Activated naive CD4-positive, alpha-beta T cell treated with anti-CD3 and anti-CD28 coated beads, Interleukin-2, amount 50 U/mL, for 24 hours (primary cell): ENCODE data around the gene GRK5.

Source experiments
- H3K27ac Mint-ChIP-seq: one replicate; pipeline ENCODE4 v1.8.0; 2021; ENCODE audit warnings: mild to moderate bottlenecking, mixed read lengths
- H3K27me3 Mint-ChIP-seq: one replicate; pipeline ENCODE4 v1.8.0; 2021; ENCODE audit warnings: mixed read lengths
- H3K36me3 Mint-ChIP-seq: one replicate; pipeline ENCODE4 v1.8.0; 2021; ENCODE audit warnings: mixed read lengths
- H3K4me1 Mint-ChIP-seq: one replicate; pipeline ENCODE4 v1.8.0; 2021; ENCODE audit warnings: mixed read lengths
- H3K4me3 Mint-ChIP-seq: one replicate; pipeline ENCODE4 v1.8.0; 2021; ENCODE audit warnings: mild to moderate bottlenecking, mixed read lengths
- H3K9me3 Mint-ChIP-seq: one replicate; pipeline ENCODE4 v1.8.0; 2021; ENCODE audit warnings: mixed read lengths

GRK5 gene

DNA sequence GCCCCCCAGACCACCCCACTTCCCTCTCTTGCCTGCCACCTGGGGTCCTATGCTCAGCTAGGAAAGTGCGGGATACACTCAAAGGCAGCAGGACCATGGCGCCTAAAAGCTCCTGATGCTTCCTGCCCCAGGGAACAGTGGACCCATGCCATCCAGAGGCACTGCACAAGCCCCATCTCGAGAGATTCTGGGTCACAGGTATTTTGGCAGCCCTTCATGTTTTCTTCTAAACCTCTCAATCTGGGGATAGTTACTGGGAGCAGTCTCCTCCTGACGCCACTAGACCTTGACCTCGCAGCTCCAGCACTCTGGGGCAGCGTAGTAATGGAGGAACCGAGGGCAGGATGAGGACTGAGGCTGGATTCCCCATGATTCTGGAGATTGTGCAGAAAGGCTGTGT is 107.1 kb downstream of the GRK5 start:
- no peaks in the 10 kb centered on the region for H3K9me3 Mint-ChIP-seq
- H3K36me3 Mint-ChIP-seq: peaks cover 5% of the 10 kb centered on the region
- no peak overlapping the region for H3K27ac Mint-ChIP-seq
- H3K27me3 Mint-ChIP-seq: no peaks in the 10 kb centered on the region
- no peak overlapping the region for H3K4me3 Mint-ChIP-seq
- H3K4me1 Mint-ChIP-seq: peaks cover 76% of the 10 kb centered on the region

GRCh38 chr10:119315128-119316001 is 108.0 kb downstream of the GRK5 start:
- H3K4me3 Mint-ChIP-seq: peak overlapping the region; percentile 82
- peaks cover 5% of the 10 kb centered on the region for H3K36me3 Mint-ChIP-seq
- H3K27me3 Mint-ChIP-seq: no peaks in the 10 kb centered on the region
- peaks cover 81% of the 10 kb centered on the region for H3K4me1 Mint-ChIP-seq
- peak overlapping the region; percentile 95 for H3K27ac Mint-ChIP-seq
- no peaks in the 10 kb centered on the region for H3K9me3 Mint-ChIP-seq

DNA sequence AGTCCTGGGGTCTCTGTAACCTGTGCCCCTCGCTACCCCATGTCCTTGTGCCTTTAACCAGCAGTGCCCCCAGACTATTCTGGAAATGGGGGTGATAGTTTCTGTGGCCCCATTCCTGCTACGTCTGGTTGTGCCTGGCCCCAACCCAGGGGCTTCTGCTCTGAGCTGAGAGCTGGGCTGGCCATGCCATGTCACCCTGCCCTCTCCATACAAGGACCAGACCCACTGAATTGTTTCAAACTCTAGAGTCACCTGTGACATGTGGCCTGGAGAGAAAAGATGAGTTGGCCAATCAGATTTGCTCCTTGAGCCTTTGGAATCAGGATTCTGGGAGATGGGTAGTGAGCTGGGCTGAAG is 108.6 kb downstream of the GRK5 start:
- no peaks in the 10 kb centered on the region for H3K9me3 Mint-ChIP-seq
- no peaks in the 10 kb centered on the region for H3K27me3 Mint-ChIP-seq
- H3K4me3 Mint-ChIP-seq: no peak overlapping the region
- peaks cover 81% of the 10 kb centered on the region for H3K4me1 Mint-ChIP-seq
- peak overlapping the region; percentile 95 for H3K27ac Mint-ChIP-seq
- peaks cover 3% of the 10 kb centered on the region for H3K36me3 Mint-ChIP-seq

DNA sequence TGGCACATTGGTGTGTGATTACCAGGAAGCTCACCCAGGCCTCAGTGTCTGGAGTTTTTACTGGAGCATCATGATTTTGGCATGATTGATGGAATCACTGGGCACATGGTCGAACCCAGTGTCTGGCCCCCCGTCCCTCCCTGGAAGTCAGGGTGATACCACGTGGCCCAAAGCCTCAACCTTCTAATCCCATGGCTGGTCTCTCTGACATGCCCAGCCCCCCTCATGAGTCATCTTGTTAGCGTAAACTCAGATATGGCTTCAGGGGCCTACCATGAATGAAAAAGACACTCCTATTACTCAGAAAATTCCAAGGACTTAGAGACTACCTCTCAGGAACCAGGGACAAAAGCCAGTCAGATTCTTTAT is 109.3 kb downstream of the GRK5 start:
- Mint-ChIP-seq H3K27ac (no peak overlapping the region), H3K4me1 (peaks cover 83% of the 10 kb centered on the region), H3K9me3 (no peaks in the 10 kb centered on the region), H3K36me3 (peaks cover 3% of the 10 kb centered on the region), H3K4me3 (no peak overlapping the region), H3K27me3 (no peaks in the 10 kb centered on the region)

GRCh38 chr10:119318411-119319160 is 111.2 kb downstream of the GRK5 start:
- Mint-ChIP-seq H3K27me3 (no peaks in the 10 kb centered on the region), H3K36me3 (peaks cover 3% of the 10 kb centered on the region), H3K4me3 (no peak overlapping the region), H3K9me3 (no peaks in the 10 kb centered on the region), H3K27ac (no peak overlapping the region), H3K4me1 (peaks cover 84% of the 10 kb centered on the region)

DNA sequence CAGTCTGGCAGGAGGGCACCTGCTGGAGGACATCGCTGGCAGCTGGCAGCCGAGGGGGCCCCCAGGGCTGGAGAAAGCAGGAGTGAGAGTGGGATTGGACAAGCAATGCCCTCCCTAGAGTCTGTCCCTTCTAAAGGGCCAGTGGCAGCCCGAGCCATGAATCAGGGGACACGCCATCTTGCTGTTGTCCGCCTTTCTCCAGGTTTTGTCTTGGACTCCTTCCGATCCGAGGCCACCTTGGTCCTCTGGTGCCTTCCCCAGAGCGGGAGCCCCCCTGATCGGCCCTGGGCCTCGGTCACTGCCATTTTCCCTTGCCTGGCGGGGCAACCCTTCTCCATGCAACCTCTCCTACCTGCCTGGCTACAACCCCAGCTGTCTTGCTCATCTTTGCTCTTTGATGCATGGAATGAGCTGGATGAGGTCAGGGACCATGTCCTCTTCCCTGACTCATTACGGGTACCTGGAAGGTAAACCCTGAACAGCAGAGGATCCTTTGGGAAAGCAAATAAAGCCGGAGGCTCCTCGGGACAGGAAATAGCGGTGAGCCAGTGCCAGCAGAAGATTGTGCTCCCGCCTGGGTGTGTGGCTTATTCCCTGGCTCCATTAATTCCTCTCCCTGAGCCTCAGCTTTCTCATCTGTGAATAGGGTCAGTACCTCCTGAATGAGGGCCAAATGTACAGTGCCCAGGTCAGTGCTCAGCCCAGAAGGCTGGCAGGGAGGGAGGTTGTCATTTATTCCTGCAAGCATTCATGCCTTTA is 112.0 kb downstream of the GRK5 start:
- no peak overlapping the region for H3K4me3 Mint-ChIP-seq
- no peak overlapping the region for H3K27ac Mint-ChIP-seq
- H3K4me1 Mint-ChIP-seq: peaks cover 82% of the 10 kb centered on the region
- H3K36me3 Mint-ChIP-seq: peaks cover 3% of the 10 kb centered on the region
- H3K9me3 Mint-ChIP-seq: no peaks in the 10 kb centered on the region
- no peaks in the 10 kb centered on the region for H3K27me3 Mint-ChIP-seq

GRCh38 chr10:119319920-119320258 is 112.5 kb downstream of the GRK5 start:
- no peak overlapping the region for H3K4me3 Mint-ChIP-seq
- peaks cover 3% of the 10 kb centered on the region for H3K36me3 Mint-ChIP-seq
- H3K4me1 Mint-ChIP-seq: peaks cover 81% of the 10 kb centered on the region
- no peaks in the 10 kb centered on the region for H3K27me3 Mint-ChIP-seq
- peak overlapping the region; percentile 72 for H3K27ac Mint-ChIP-seq
- H3K9me3 Mint-ChIP-seq: no peaks in the 10 kb centered on the region

GRCh38 chr10:119320981-119321380 is 113.6 kb downstream of the GRK5 start:
- Mint-ChIP-seq H3K27ac (no peak overlapping the region), H3K27me3 (no peaks in the 10 kb centered on the region), H3K36me3 (no peaks in the 10 kb centered on the region), H3K4me3 (no peak overlapping the region), H3K9me3 (no peaks in the 10 kb centered on the region), H3K4me1 (peaks cover 71% of the 10 kb centered on the region)

- H3K4me1 Mint-ChIP-seq: peaks cover 49% of the 10 kb centered on the region
- no peak overlapping the region for H3K4me3 Mint-ChIP-seq
- no peak overlapping the region for H3K27ac Mint-ChIP-seq
- no peaks in the 10 kb centered on the region for H3K9me3 Mint-ChIP-seq
- no peaks in the 10 kb centered on the region for H3K36me3 Mint-ChIP-seq
- H3K27me3 Mint-ChIP-seq: no peaks in the 10 kb centered on the region
Measured at GRCh38 chr10:119323085-119324016, 116.0 kb downstream of the GRK5 start.

DNA sequence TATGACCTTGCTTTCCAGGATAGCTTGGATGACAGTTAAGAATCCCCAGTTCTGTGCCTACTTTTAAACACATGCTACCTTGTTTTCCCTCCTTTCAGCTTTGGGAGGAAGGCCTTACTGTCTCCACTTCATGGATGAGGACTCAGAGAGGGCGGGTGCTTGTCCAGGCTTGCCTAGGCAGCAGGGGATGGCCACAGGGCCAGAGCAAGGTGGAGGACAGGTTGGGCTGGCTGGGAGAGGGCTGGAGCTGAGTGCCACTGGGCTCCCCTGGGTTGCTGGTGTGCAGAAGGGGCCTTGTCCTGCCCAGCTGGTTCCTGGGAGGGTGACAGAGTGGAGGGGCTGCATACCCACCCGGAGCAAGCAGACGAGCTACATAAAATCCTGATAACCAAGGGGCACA is 117.8 kb downstream of the GRK5 start:
- Mint-ChIP-seq H3K27me3 (no peaks in the 10 kb centered on the region), H3K9me3 (no peaks in the 10 kb centered on the region), H3K4me3 (no peak overlapping the region), H3K27ac (no peak overlapping the region), H3K4me1 (peaks cover 35% of the 10 kb centered on the region), H3K36me3 (peaks cover 3% of the 10 kb centered on the region)

- no peak overlapping the region for H3K27ac Mint-ChIP-seq
- no peaks in the 10 kb centered on the region for H3K27me3 Mint-ChIP-seq
- no peak overlapping the region for H3K4me3 Mint-ChIP-seq
- H3K9me3 Mint-ChIP-seq: no peaks in the 10 kb centered on the region
- peaks cover 25% of the 10 kb centered on the region for H3K4me1 Mint-ChIP-seq
- peaks cover 3% of the 10 kb centered on the region for H3K36me3 Mint-ChIP-seq
Measured at GRCh38 chr10:119326167-119326566, 118.8 kb downstream of the GRK5 start.

DNA sequence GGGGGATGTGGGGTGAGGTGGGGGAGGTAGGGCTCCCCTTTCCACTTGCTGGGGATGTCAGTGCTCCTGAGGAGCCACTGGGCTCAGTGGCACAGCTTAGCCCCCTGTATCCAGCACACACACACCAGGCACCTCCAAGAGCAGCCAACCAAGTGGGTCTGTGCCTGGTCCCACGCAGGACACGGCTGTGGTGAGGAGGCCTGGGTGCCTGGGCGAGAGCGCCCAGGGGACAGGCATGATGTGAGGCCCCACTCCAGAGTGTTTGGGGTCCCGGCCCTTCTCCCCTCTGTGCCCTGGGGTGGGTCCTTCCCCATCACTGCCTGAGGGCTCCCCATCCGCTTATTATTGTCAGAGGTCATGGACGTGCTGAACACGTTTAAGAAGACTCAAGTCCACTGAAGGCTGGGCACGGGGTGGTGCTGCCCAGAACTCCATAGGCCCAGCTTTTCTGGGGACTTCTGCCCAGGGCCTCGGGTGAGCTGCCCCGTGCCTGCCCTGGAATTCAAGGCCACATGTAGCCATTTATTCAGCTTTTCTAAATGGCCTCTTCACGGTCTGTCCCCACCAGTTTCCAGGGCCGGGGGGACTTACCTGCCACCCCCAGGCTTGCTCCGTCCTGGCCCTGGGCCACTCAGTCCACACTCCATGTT is 119.8 kb downstream of the GRK5 start:
- peaks cover 3% of the 10 kb centered on the region for H3K36me3 Mint-ChIP-seq
- no peaks in the 10 kb centered on the region for H3K9me3 Mint-ChIP-seq
- no peaks in the 10 kb centered on the region for H3K27me3 Mint-ChIP-seq
- H3K27ac Mint-ChIP-seq: no peak overlapping the region
- H3K4me3 Mint-ChIP-seq: no peak overlapping the region
- peaks cover 15% of the 10 kb centered on the region for H3K4me1 Mint-ChIP-seq

DNA sequence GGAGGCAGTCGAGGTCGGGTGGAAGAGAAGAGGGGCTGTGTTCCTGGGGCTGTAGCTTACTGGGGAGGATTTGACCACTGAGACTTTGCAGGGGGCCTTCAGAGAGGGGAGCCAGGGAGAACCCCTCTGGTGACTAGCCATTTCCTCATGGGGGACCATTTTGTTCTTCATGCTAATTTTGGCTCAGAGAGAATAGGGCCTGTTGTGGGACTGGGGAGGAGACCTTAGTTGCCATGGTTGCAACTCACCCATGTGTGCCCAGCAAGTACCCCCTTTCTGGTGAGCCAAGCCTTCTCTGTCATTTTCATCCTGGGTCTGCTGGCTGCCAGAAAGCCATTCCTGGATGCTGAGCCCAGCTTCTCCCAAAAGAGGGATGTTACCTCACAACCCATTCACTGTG is 120.9 kb downstream of the GRK5 start:
- H3K4me1 Mint-ChIP-seq: peaks cover 14% of the 10 kb centered on the region
- H3K27me3 Mint-ChIP-seq: no peaks in the 10 kb centered on the region
- no peak overlapping the region for H3K4me3 Mint-ChIP-seq
- no peak overlapping the region for H3K27ac Mint-ChIP-seq
- H3K9me3 Mint-ChIP-seq: no peaks in the 10 kb centered on the region
- H3K36me3 Mint-ChIP-seq: peaks cover 6% of the 10 kb centered on the region

GRCh38 chr10:119330342-119330741 is 123.0 kb downstream of the GRK5 start:
- no peak overlapping the region for H3K27ac Mint-ChIP-seq
- H3K4me1 Mint-ChIP-seq: peaks cover 13% of the 10 kb centered on the region
- no peak overlapping the region for H3K4me3 Mint-ChIP-seq
- no peaks in the 10 kb centered on the region for H3K9me3 Mint-ChIP-seq
- H3K27me3 Mint-ChIP-seq: no peaks in the 10 kb centered on the region
- peaks cover 8% of the 10 kb centered on the region for H3K36me3 Mint-ChIP-seq

DNA sequence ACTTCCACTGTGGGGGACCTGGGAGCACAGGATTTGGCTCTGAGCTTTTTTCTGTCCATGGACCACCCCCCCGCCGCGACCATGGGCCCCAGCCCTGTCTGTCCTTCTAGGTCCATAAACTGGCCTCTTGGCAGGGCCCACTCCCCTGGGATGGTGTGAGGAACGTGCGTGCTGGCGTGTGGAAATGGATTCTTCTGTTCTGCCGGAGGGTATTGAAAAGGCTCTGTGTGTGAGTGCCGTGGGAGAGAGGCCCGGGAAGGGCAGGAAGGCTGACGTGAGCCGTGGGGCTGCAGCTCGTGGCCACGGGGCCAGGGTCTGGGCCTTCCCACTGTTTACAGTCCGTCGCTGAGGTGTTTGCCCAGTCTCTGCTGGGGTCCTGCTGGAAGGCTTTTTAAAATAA is 123.7 kb downstream of the GRK5 start:
- no peak overlapping the region for H3K27ac Mint-ChIP-seq
- H3K4me3 Mint-ChIP-seq: no peak overlapping the region
- H3K36me3 Mint-ChIP-seq: peaks cover 8% of the 10 kb centered on the region
- peaks cover 13% of the 10 kb centered on the region for H3K4me1 Mint-ChIP-seq
- no peaks in the 10 kb centered on the region for H3K27me3 Mint-ChIP-seq
- no peaks in the 10 kb centered on the region for H3K9me3 Mint-ChIP-seq
